HG02973 (cell line): ENCODE measurements around the gene PSMD12.
A peak's percentile ranks its signal among the peaks of the same experiment; 100 is the strongest.
"Not testable (repeated sequence)": the region's sequence is repeated elsewhere in the genome, so short reads cannot be mapped to it uniquely, and the experiment has no call there.

ENCODE experiments used
- ATAC-seq: cut with Tn5 transposase; IDR thresholded peaks from one replicate; pipeline ENCODE4 v1.9.1; 2021; ENCODE audit warnings: moderate library complexity; ENCODE audit not compliant: unreplicated experiment

Gene PSMD12

GRCh38 chr17:67366193-67367157 lies at the start of gene PSMD12:
PSMD12 (minus strand) TSS chr17:67366577; CDS start chr17:67366519, 58 bp downstream.
- ATAC-seq: peak; percentile 83

GRCh38 chr17:67415291-67415690 lies 48.9 kb upstream of the PSMD12 start:
- ATAC-seq: no peak

- no peak for ATAC-seq
These were observed 48.2 kb upstream of the PSMD12 start for GRCh38 chr17:67414559-67414958.

GRCh38 chr17:67414130-67414529 lies 47.8 kb upstream of the PSMD12 start:
- ATAC-seq: no peak

GRCh38 chr17:67413388-67413787 lies 47.0 kb upstream of the PSMD12 start:
- no peak for ATAC-seq

- ATAC-seq: no peak
These were observed 46.6 kb upstream of the PSMD12 start for GRCh38 chr17:67412941-67413340.

GRCh38 chr17:67412032-67412431 lies 45.7 kb upstream of the PSMD12 start:
- no peak for ATAC-seq

- no peak for ATAC-seq
These were observed 45.0 kb upstream of the PSMD12 start for GRCh38 chr17:67411397-67411796.

- not testable (repeated sequence) for ATAC-seq
These were observed 42.1 kb upstream of the PSMD12 start for GRCh38 chr17:67408455-67408830.

GRCh38 chr17:67403483-67403882 lies 37.1 kb upstream of the PSMD12 start:
- ATAC-seq: no peak

- ATAC-seq: no peak
These were observed 36.7 kb upstream of the PSMD12 start for GRCh38 chr17:67403065-67403464.

GRCh38 chr17:67401598-67402504 lies 35.5 kb upstream of the PSMD12 start:
- ATAC-seq: no peak

- ATAC-seq: no peak
These were observed 34.7 kb upstream of the PSMD12 start for GRCh38 chr17:67401106-67401505.

GRCh38 chr17:67400193-67400592 lies 33.8 kb upstream of the PSMD12 start:
- ATAC-seq: no peak

- ATAC-seq: no peak
These were observed 33.3 kb upstream of the PSMD12 start for GRCh38 chr17:67399676-67400075.

GRCh38 chr17:67393809-67394397 lies 27.5 kb upstream of the PSMD12 start:
- no peak for ATAC-seq

GRCh38 chr17:67392111-67392510 lies 25.7 kb upstream of the PSMD12 start:
- ATAC-seq: no peak

- ATAC-seq: peak; percentile 95
These were observed 24.4 kb upstream of the PSMD12 start for GRCh38 chr17:67390646-67391361.

GRCh38 chr17:67390006-67390645 lies 23.7 kb upstream of the PSMD12 start:
- no peak for ATAC-seq

GRCh38 chr17:67388986-67389385 lies 22.6 kb upstream of the PSMD12 start:
- ATAC-seq: no peak
